GM12891 (cell line): ENCODE results near the gene YWHAH.

Experiments
- POLR2A ChIP-seq: IDR thresholded peaks from 2 replicates; pipeline ENCODE4 v1.6.1; 2011; ENCODE audit warnings: low read depth, low read length, control low read depth
- POLR2AphosphoS5 ChIP-seq: IDR thresholded peaks from 2 replicates; pipeline ENCODE4 v1.6.1; 2011; ENCODE audit warnings: low read depth, low read length, control low read depth
- TAF1 ChIP-seq: IDR thresholded peaks from 2 replicates; pipeline ENCODE4 v1.6.1; 2011; ENCODE audit warnings: low read depth, low read length, control low read depth

GRCh38 chr22:31958625-31959239 is 14.4 kb downstream of the YWHAH start:
- TF ChIP-seq POLR2AphosphoS5 = no peak
- TF ChIP-seq POLR2A = no peak
- TF ChIP-seq TAF1 = no peak
